NB4 (cell line): ENCODE results near the gene SLC35F1.

ENCODE experiments used
- DNase-seq: peaks from one replicate; pipeline ENCODE4 v3.0.0; 2010; ENCODE audit warnings: low read depth
- H3K4me3 ChIP-seq: one replicate; pipeline ENCODE4 v1.5.1; 2011; ENCODE audit warnings: mild to moderate bottlenecking, low read depth, low read length, moderate library complexity
- CTCF ChIP-seq: IDR thresholded peaks from one replicate; pipeline ENCODE4 v1.5.1; 2012; ENCODE audit warnings: low read depth, low read length
- MAX ChIP-seq: IDR thresholded peaks from 2 replicates; pipeline ENCODE4 v1.6.1; 2011; ENCODE audit warnings: low read depth, low read length
- MYC ChIP-seq: IDR thresholded peaks from 2 replicates; pipeline ENCODE4 v1.6.1; 2011; ENCODE audit warnings: low read depth, low read length
- POLR2A ChIP-seq: IDR thresholded peaks from 2 replicates; pipeline ENCODE4 v1.6.1; 2011; ENCODE audit warnings: mild to moderate bottlenecking; ENCODE audit not compliant: insufficient read length; ENCODE audit errors: extremely low read depth

The SLC35F1 gene

GRCh38 chr6:118054082-118054481 is 147.0 kb downstream of the SLC35F1 start:
- H3K4me3 ChIP-seq, result no peak overlapping the region
- TF ChIP-seq MYC (no peak), POLR2A (no peak), CTCF (no peak), MAX (no peak)
- no peak for DNase-seq

DNA sequence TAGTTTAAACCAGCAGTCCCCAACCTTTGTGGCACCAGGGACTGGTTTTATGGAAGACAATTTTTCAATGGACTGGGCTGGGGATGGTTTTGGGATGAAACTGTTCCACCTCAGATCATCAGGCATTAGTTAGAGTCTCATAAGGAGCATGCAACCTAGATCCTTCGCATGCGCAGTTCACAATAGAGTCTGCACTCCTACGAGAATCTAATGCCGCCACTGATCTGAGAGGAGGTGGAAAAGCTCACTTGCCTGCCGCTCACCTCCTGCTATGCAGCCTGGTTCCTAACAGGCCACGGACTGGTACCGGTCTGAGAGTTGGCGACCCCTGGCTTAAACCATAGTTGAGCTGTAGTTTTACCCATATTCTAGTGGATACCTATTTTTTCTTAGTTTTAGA is 154.6 kb downstream of the SLC35F1 start:
- TF ChIP-seq CTCF (no peak), POLR2A (no peak), MYC (no peak), MAX (no peak)
- no peak for DNase-seq
- H3K4me3 ChIP-seq, result no peak overlapping the region

DNA sequence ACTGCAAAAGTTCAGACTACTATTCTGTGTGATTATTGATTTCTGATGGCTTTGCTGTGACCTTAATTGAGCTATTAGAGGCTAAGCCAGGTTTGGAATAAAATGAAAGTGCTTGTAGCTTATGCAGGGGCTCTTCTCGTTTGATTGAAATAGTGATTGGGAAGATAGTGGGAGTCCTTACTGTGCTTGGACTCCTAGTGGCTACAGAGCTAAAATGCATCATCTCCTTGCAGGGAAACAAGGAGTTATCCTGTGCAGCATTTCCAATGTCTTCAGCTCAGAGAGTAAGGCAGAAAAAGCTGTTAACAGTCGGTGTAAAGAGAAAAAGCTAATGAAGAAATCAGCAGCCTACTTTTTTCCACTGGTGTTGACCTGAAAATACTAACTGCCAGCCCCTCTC is 173.5 kb downstream of the SLC35F1 start:
- no peak for DNase-seq

DNA sequence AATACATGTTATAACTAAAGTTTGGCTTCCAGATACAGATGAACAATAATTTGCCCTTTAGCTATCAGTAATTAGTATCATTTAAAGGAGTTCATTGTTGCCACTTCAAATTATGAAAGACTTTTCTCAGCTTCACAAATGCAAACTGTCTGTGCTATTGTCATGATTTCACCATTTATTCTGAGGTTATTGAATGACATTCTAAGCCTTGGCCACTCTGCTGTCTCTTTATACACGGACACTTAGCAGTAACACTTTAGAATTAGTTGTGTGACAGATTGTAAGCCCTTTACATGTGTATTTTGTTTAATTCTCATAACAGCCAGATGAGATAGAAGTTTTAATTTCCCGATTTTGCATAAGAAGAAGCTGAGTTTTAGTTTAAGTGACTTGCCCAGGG is 176.6 kb downstream of the SLC35F1 start:
- H3K4me3 ChIP-seq, result no peak overlapping the region
- DNase-seq, result no peak
- TF ChIP-seq MAX (no peak), CTCF (no peak), POLR2A (no peak), MYC (no peak)

More for the DNA sequence above, 173.5 kb downstream of the SLC35F1 start:
- TF ChIP-seq POLR2A, result no peak
- H3K4me3 ChIP-seq, result no peak overlapping the region

DNA sequence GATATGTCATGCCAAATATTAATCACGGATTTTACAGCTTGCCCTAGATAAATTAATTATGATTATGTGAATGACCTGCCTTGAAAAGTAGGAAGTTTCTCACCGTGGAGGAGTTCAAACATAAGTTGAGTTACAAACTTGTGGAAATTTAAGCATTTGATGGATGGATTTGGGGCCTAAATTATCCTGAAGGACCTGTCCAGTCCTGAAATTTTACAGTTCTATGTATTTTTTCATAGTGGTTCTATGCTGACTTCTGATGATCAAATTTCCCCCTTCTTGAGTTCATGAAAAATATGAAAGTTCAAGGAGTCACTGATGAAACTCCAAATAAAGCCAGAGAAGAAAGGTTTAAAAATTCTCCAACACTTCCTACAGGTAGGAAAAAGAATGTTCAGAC is 178.6 kb downstream of the SLC35F1 start:
- no peak for TF ChIP-seq CTCF
- no peak for TF ChIP-seq POLR2A
- no peak for TF ChIP-seq MAX
- TF ChIP-seq MYC, result no peak
- DNase-seq, result no peak
- H3K4me3 ChIP-seq, result no peak overlapping the region

GRCh38 chr6:118086159-118086558 is 179.1 kb downstream of the SLC35F1 start:
- no peak overlapping the region for H3K4me3 ChIP-seq
- DNase-seq, result no peak
- no peak for TF ChIP-seq MYC

- TF ChIP-seq MAX, result no peak
- TF ChIP-seq POLR2A, result no peak
- TF ChIP-seq CTCF, result no peak
- no peak for TF ChIP-seq MYC
- no peak overlapping the region for H3K4me3 ChIP-seq
- no peak for DNase-seq
Measured at GRCh38 chr6:118092086-118092485, 185.0 kb downstream of the SLC35F1 start.
